DOHH2 (cell line): Measurements from ENCODE around the gene RBM15B.

ENCODE experiments used
- H3F3A ChIP-seq: fragments of 200-600 bp; sonication (generic), shearing (Covaris generic); 2 replicates; pipeline ENCODE4 v1.6.0; 2016; ENCODE audit warnings: antibody characterized with exemption, mild to moderate bottlenecking; ENCODE audit not compliant: control insufficient read depth, insufficient read depth
- H3K27ac ChIP-seq: fragments of 200-600 bp; sonication (generic); 2 replicates; pipeline ENCODE4 v1.5.1; 2014; ENCODE audit warnings: low read depth, mild to moderate bottlenecking, low read length, moderate library complexity
- H3K27me3 ChIP-seq: fragments of 200-600 bp; sonication (generic); 2 replicates; pipeline ENCODE4 v1.6.1; 2014; ENCODE audit warnings: mild to moderate bottlenecking, low read length, mixed read lengths; ENCODE audit not compliant: control insufficient read depth
- H3K36me3 ChIP-seq: fragments of 200-600 bp; sonication (generic); 2 replicates; pipeline ENCODE4 v1.6.1; 2014; ENCODE audit warnings: mild to moderate bottlenecking, low read length, moderate library complexity, mixed read lengths; ENCODE audit not compliant: control insufficient read depth
- H3K4me1 ChIP-seq: fragments of 200-600 bp; sonication (generic); 2 replicates; pipeline ENCODE4 v1.6.1; 2014; ENCODE audit warnings: mild to moderate bottlenecking, low read length, mixed read lengths; ENCODE audit not compliant: control insufficient read depth
- H3K4me2 ChIP-seq: fragments of 200-600 bp; sonication (generic); 2 replicates; pipeline ENCODE4 v1.6.0; 2014; ENCODE audit warnings: mild to moderate bottlenecking, low read length, moderate library complexity
- H3K4me3 ChIP-seq: fragments of 200-600 bp; sonication (generic); 2 replicates; pipeline ENCODE4 v1.5.1; 2014; ENCODE audit warnings: mild to moderate bottlenecking, low read length, mixed read lengths
- H3K79me2 ChIP-seq: fragments of 200-600 bp; sonication (generic); 2 replicates; pipeline ENCODE4 v1.6.1; 2014; ENCODE audit warnings: mild to moderate bottlenecking, low read length, mixed read lengths; ENCODE audit not compliant: control insufficient read depth
- H3K9me2 ChIP-seq: fragments of 200-600 bp; sonication (generic); replicated peaks from 2 replicates; pipeline ENCODE4 v1.6.1; 2014; ENCODE audit warnings: mild to moderate bottlenecking, low read length, mixed read lengths; ENCODE audit not compliant: control insufficient read depth
- H3K9me3 ChIP-seq: fragments of 200-600 bp; sonication (generic); 2 replicates; pipeline ENCODE4 v1.6.1; 2014; ENCODE audit warnings: antibody characterized with exemption, low read length, mixed read lengths; ENCODE audit not compliant: control insufficient read depth, insufficient read depth
- H4K20me1 ChIP-seq: fragments of 200-600 bp; sonication (generic); 2 replicates; pipeline ENCODE4 v1.6.0; 2014; ENCODE audit warnings: low read depth, mild to moderate bottlenecking, antibody characterized with exemption, low read length, moderate library complexity; ENCODE audit not compliant: control insufficient read depth, insufficient read depth
- CTCF ChIP-seq: fragments of 200-600 bp; sonication (generic); IDR thresholded peaks from one replicate; pipeline ENCODE4 v1.5.1; 2014; ENCODE audit warnings: antibody characterized with exemption, mild to moderate bottlenecking, low read depth, low read length; ENCODE audit not compliant: poor library complexity, severe bottlenecking
- EZH2phosphoT487 ChIP-seq: fragments of 200-600 bp; sonication (generic); IDR thresholded peaks from 2 replicates; pipeline ENCODE4 v1.6.1; 2017; ENCODE audit warnings: borderline replicate concordance, mild to moderate bottlenecking, antibody characterized with exemption, low read length, moderate library complexity, mixed read lengths

RBM15B gene

GRCh38 chr3:51378726-51379125, 12.4 kb upstream of the RBM15B start:
- Histone ChIP-seq H3K4me1 (peaks cover 9% of the 10 kb centered on the region), H3K27me3 (peaks cover 9% of the 10 kb centered on the region), H3K4me2 (no peak overlapping the region), H3K36me3 (peaks cover 3% of the 10 kb centered on the region; the same call in 1 of the 2 replicates), H4K20me1 (no peaks in the 10 kb centered on the region), H3F3A (no peaks in the 10 kb centered on the region), H3K9me2 (no peaks in the 10 kb centered on the region), H3K27ac (no peak overlapping the region), H3K9me3 (no peaks in the 10 kb centered on the region), H3K79me2 (peaks cover 8% of the 10 kb centered on the region), H3K4me3 (no peak overlapping the region)
- TF ChIP-seq EZH2phosphoT487 (no peak), CTCF (no peak)

GRCh38 chr3:51379301-51379700, 11.8 kb upstream of the RBM15B start:
- no peak overlapping the region for H3K27ac ChIP-seq
- H4K20me1 ChIP-seq, result no peaks in the 10 kb centered on the region
- H3K9me2 ChIP-seq, result no peaks in the 10 kb centered on the region
- H3K4me1 ChIP-seq, result peaks cover 12% of the 10 kb centered on the region
- peaks cover 14% of the 10 kb centered on the region for H3K79me2 ChIP-seq
- H3K4me2 ChIP-seq, result no peak overlapping the region
- no peaks in the 10 kb centered on the region for H3F3A ChIP-seq
- H3K4me3 ChIP-seq, result no peak overlapping the region
- peaks cover 9% of the 10 kb centered on the region for H3K36me3 ChIP-seq
- no peaks in the 10 kb centered on the region for H3K9me3 ChIP-seq
- TF ChIP-seq EZH2phosphoT487 (no peak), CTCF (no peak)
- H3K27me3 ChIP-seq, result peaks cover 6% of the 10 kb centered on the region

- H4K20me1 ChIP-seq, result no peaks in the 10 kb centered on the region
- peaks cover 12% of the 10 kb centered on the region for H3K4me1 ChIP-seq
- H3K4me3 ChIP-seq, result no peak overlapping the region
- H3K36me3 ChIP-seq, result peaks cover 13% of the 10 kb centered on the region
- no peak overlapping the region for H3K4me2 ChIP-seq
- no peak overlapping the region for H3K27ac ChIP-seq
- no peaks in the 10 kb centered on the region for H3K9me3 ChIP-seq
- H3F3A ChIP-seq, result no peaks in the 10 kb centered on the region
- TF ChIP-seq EZH2phosphoT487, result no peak
- no peak for TF ChIP-seq CTCF
- H3K9me2 ChIP-seq, result no peaks in the 10 kb centered on the region
- H3K27me3 ChIP-seq, result peaks cover 3% of the 10 kb centered on the region; the same call in 1 of the 2 replicates
- H3K79me2 ChIP-seq, result peaks cover 19% of the 10 kb centered on the region
Measured at GRCh38 chr3:51379746-51380455, 11.2 kb upstream of the RBM15B start.
